Osteoblast (primary cell): ENCODE results near the gene SHISAL1. TPM values are rescaled to one million over a fixed set of nuclear protein-coding genes. Genes with fewer than 3 reads are reported as not detected.

Experiments used
- DNase-seq: peaks from one replicate; pipeline ENCODE4 v3.0.0; 2011; ENCODE audit warnings: low spot score, mixed read lengths; ENCODE audit not compliant: insufficient read length; ENCODE audit errors: missing footprints
- H2AFZ ChIP-seq: 2 replicates; pipeline ENCODE4 v1.6.0; 2011; ENCODE audit warnings: mild to moderate bottlenecking, low read length
- H3K27ac ChIP-seq: 2 replicates; pipeline ENCODE4 v1.5.1; 2011; ENCODE audit warnings: mild to moderate bottlenecking, low read depth, low read length, moderate library complexity
- H3K27me3 ChIP-seq: 2 replicates; pipeline ENCODE4 v1.6.0; 2012; ENCODE audit warnings: mild to moderate bottlenecking, control low read depth, inconsistent platforms, low read length, moderate library complexity; ENCODE audit not compliant: insufficient read depth
- H3K36me3 ChIP-seq: 2 replicates; pipeline ENCODE4 v1.5.1; 2011; ENCODE audit warnings: mild to moderate bottlenecking, low read length, control low read depth, moderate library complexity; ENCODE audit not compliant: insufficient read depth
- H3K4me1 ChIP-seq: 2 replicates; pipeline ENCODE4 v1.5.1; 2011; ENCODE audit warnings: mild to moderate bottlenecking, low read length, control low read depth, moderate library complexity; ENCODE audit not compliant: insufficient read depth
- H3K4me2 ChIP-seq: 2 replicates; pipeline ENCODE4 v1.6.0; 2011; ENCODE audit warnings: mild to moderate bottlenecking, low read length; ENCODE audit not compliant: insufficient read depth
- H3K4me3 ChIP-seq: fragments of 200-600 bp; sonication (generic); 3 replicates; pipeline ENCODE4 v1.5.1; 2012; ENCODE audit warnings: mild to moderate bottlenecking, low read length, inconsistent platforms; ENCODE audit not compliant: insufficient read depth
- H3K79me2 ChIP-seq: 2 replicates; pipeline ENCODE4 v1.6.0; 2012; ENCODE audit warnings: mild to moderate bottlenecking, low read length, control low read depth, inconsistent platforms; ENCODE audit not compliant: insufficient read depth
- H3K9me3 ChIP-seq: 2 replicates; pipeline ENCODE4 v1.5.1; 2011; ENCODE audit warnings: low read depth, low read length, control low read depth
- H4K20me1 ChIP-seq: 2 replicates; pipeline ENCODE4 v1.6.0; 2012; ENCODE audit warnings: mild to moderate bottlenecking, low read length, control low read depth; ENCODE audit not compliant: insufficient read depth
- CTCF ChIP-seq: IDR thresholded peaks from 2 replicates; pipeline ENCODE4 v1.5.1; 2011; ENCODE audit warnings: mild to moderate bottlenecking, low read depth, low read length, moderate library complexity; ENCODE audit errors: extremely low read depth
- total RNA-seq: library from RNA; depleted of rRNA; stranded (reverse); fragments of >200 nt; gene quantifications from 2 replicates; pipeline ENCODE4 v1.2.3, GENCODE V29; 2012

Gene SHISAL1
- total RNA-seq, 1 donor, result 52.5 TPM

GRCh38 chr22:44259366-44260215, 53.2 kb downstream of the SHISAL1 start:
- Histone ChIP-seq H3K4me2 (no peak overlapping the region), H3K4me1 (no peaks in the 10 kb centered on the region), H3K27ac (no peak overlapping the region), H2AFZ (no peak overlapping the region), H3K36me3 (peaks cover 3% of the 10 kb centered on the region), H3K4me3 (no peak overlapping the region), H3K27me3 (no peaks in the 10 kb centered on the region), H3K79me2 (no peaks in the 10 kb centered on the region), H4K20me1 (no peaks in the 10 kb centered on the region), H3K9me3 (no peaks in the 10 kb centered on the region)
- DNase-seq, result no peak
- TF ChIP-seq CTCF, result no peak

GRCh38 chr22:44256556-44257485, 55.9 kb downstream of the SHISAL1 start:
- DNase-seq, result no peak
- Histone ChIP-seq H3K27me3 (no peaks in the 10 kb centered on the region), H3K79me2 (no peaks in the 10 kb centered on the region), H3K27ac (no peak overlapping the region), H2AFZ (no peak overlapping the region), H3K4me1 (no peaks in the 10 kb centered on the region), H4K20me1 (no peaks in the 10 kb centered on the region), H3K4me3 (no peak overlapping the region), H3K9me3 (no peaks in the 10 kb centered on the region), H3K4me2 (no peak overlapping the region), H3K36me3 (no peaks in the 10 kb centered on the region)
- no peak for TF ChIP-seq CTCF

GRCh38 chr22:44256085-44256484, 56.7 kb downstream of the SHISAL1 start:
- Histone ChIP-seq H3K27ac (no peak overlapping the region), H3K4me3 (no peak overlapping the region), H4K20me1 (no peaks in the 10 kb centered on the region), H3K9me3 (no peaks in the 10 kb centered on the region), H3K79me2 (no peaks in the 10 kb centered on the region), H3K36me3 (no peaks in the 10 kb centered on the region), H3K27me3 (no peaks in the 10 kb centered on the region), H2AFZ (no peak overlapping the region), H3K4me1 (no peaks in the 10 kb centered on the region), H3K4me2 (no peak overlapping the region)
- no peak for DNase-seq
- no peak for TF ChIP-seq CTCF

- Histone ChIP-seq H3K4me2 (no peak overlapping the region), H3K79me2 (no peaks in the 10 kb centered on the region), H3K4me1 (no peaks in the 10 kb centered on the region), H3K27ac (no peak overlapping the region), H2AFZ (no peak overlapping the region), H4K20me1 (no peaks in the 10 kb centered on the region), H3K36me3 (no peaks in the 10 kb centered on the region), H3K9me3 (peaks cover under 1% of the 10 kb centered on the region), H3K4me3 (no peak overlapping the region), H3K27me3 (no peaks in the 10 kb centered on the region)
- no peak for TF ChIP-seq CTCF
- DNase-seq, result no peak
Observed at GRCh38 chr22:44254811-44255210, 57.9 kb downstream of the SHISAL1 start.
